K562 (cell line): ENCODE results near the gene LCE1E.

Experiments used
- GATAD2B ChIP-seq: fragments of 450-650 bp; IDR thresholded peaks from 2 replicates; pipeline ENCODE4 v1.6.1; 2017; ENCODE audit warnings: mild to moderate bottlenecking, borderline replicate concordance
- ZKSCAN1 ChIP-seq: fragments of 150-350 bp; IDR thresholded peaks from 2 replicates; pipeline ENCODE4 v1.6.1; 2016; ENCODE audit warnings: low read depth, low read length
- TF ChIP-seq, protein P1 (sequence below), 3 experiments: IDR thresholded peaks in 2 of 3; conservative IDR thresholded peaks in 1 of 3; 2 replicates each; pipeline ENCODE4 v1.5.1; 2011 to 2012; ENCODE audit warnings: low read length in 3 of 3, mild to moderate bottlenecking in 3 of 3, control low read depth in 2 of 3, improper control_type of control experiment in 1 of 3, inconsistent platforms in 1 of 3, low read depth in 1 of 3, mixed read lengths in 1 of 3, moderate library complexity in 1 of 3; ENCODE audit not compliant: insufficient read depth in 2 of 3
- TF ChIP-seq, protein P2 (sequence below): sonication (generic); formaldehyde crosslinking; IDR thresholded peaks from 2 replicates; pipeline ENCODE4 v1.8.1; 2022; ENCODE audit warnings: missing genetic modification reagents

DNA sequence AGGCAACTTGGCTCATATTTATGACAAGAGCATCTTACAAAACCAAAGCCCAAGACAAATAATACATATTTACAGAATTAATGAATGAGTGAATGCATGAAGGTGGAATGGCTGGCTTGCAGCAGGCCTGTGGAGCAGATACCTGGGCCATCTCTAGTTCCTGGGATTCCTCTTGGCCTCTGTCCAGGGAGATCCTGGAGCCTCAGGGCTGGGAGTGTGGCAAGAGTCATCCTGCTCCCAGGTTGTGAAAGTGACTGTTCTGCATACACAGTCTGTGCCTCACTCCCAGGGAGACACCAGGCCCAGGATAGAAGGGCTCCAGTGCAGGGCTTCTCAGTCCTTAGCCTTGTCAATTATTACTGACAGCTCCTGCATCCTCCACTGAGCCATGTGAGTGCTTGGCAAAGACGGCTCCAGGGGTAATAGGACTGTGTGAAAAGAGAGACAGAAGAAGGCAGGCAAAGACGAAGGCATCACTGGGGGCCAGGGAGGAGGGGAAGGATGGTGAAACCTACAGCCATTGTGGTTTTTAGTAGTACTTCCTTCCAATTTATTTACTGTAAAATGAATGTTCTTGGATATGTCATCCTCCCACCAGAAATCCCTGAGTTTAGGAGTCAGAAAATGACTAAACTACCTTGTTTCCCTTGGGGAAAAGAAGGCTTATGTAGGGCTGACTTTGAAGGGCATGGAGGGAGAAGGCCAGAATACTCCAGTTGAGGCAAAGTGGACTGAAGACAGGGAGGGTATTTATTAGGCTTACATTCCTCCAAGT is 42.5 kb upstream of the LCE1E start:
- TF ChIP-seq, protein P1, sequence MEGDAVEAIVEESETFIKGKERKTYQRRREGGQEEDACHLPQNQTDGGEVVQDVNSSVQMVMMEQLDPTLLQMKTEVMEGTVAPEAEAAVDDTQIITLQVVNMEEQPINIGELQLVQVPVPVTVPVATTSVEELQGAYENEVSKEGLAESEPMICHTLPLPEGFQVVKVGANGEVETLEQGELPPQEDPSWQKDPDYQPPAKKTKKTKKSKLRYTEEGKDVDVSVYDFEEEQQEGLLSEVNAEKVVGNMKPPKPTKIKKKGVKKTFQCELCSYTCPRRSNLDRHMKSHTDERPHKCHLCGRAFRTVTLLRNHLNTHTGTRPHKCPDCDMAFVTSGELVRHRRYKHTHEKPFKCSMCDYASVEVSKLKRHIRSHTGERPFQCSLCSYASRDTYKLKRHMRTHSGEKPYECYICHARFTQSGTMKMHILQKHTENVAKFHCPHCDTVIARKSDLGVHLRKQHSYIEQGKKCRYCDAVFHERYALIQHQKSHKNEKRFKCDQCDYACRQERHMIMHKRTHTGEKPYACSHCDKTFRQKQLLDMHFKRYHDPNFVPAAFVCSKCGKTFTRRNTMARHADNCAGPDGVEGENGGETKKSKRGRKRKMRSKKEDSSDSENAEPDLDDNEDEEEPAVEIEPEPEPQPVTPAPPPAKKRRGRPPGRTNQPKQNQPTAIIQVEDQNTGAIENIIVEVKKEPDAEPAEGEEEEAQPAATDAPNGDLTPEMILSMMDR (IDR thresholded peaks at IDR 0.05 in 2 of 3, conservative IDR thresholded peaks at IDR 0.05 in 1 of 3; ENCODE audit: insufficient read depth in 2 of 3, low read depth in 1 of 3, low read length in 3 of 3): no peak
- TF ChIP-seq ZKSCAN1: no peak
- TF ChIP-seq, protein P2, sequence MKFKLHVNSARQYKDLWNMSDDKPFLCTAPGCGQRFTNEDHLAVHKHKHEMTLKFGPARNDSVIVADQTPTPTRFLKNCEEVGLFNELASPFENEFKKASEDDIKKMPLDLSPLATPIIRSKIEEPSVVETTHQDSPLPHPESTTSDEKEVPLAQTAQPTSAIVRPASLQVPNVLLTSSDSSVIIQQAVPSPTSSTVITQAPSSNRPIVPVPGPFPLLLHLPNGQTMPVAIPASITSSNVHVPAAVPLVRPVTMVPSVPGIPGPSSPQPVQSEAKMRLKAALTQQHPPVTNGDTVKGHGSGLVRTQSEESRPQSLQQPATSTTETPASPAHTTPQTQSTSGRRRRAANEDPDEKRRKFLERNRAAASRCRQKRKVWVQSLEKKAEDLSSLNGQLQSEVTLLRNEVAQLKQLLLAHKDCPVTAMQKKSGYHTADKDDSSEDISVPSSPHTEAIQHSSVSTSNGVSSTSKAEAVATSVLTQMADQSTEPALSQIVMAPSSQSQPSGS (CRISPR knock-in tag): no peak
- TF ChIP-seq GATAD2B: no peak
